NCI-H1092 treated with DMSO at 0.1 percent for 48 hours (cell line): ENCODE results near the gene GTF2IRD1.
"Not testable (repeated sequence)": the region's sequence is repeated elsewhere in the genome, so short reads cannot be mapped to it uniquely, and the experiment has no call there.

Experiments used
- DNase-seq: peaks from one replicate; lab custom pipeline; 2025; lab: John Stamatoyannopoulos, UW

Gene GTF2IRD1

DNA sequence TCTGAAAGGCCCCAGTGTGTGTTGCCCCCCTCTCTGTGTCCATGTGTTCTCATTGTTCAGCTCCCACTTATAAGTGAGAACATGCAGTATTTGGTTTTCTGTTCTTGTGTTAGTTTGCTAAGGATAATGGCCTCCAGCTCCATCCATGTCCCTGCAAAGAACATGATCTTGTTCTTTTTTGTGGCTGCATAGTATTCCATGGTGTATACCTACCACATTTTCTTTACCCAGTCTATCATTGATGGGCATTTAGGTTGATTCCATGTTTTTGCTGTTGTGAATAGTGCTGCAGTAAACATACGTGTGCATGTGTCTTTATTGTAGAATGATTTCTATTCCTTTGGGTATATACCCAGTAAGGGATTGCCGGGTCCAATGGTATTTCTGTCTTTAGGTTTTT, 37.8 kb downstream of the GTF2IRD1 start:
- DNase-seq: not testable (repeated sequence)

DNA sequence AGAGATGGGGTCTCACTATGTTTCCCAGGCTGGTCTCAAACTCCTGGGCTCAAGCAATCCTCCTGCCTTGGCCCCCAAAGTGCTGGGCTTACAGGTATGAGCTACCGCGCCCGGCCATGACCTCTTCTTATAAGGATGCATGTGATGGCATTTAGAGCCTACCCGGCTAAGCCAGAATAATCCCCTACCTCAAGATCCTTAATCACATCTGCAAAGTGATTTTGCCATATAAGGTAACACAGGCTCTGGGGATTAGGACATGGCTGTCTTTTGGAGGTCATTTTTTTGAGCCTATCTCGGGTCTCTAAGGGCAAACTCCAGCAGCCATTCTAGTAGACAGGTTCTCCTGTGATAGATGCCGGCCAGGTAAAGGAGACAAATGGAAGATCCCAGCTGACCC, 39.6 kb downstream of the GTF2IRD1 start:
- DNase-seq: no peak

DNA sequence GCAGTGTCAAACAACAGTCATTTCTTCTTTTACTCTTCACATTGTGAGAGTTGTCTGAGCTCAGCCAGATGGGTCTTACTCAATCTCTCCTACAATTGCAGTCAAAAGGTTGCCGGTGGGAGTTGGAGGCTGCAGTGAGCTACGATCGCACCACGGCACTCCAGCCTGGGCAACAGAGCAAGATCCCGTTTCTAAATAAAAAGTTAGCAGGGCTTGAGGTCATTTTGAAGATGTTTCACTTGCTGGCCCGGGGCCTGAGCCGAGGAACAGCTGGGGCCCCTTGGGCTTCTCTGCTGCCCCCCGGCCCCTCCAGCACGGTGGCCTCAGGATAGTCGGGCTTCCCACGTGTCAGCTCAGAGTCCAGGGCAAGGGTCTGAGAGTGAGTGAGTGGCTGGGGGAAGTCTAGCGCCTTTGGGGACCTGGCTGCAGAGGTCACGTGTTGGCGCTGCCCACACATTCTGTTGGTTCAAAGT, 40.4 kb downstream of the GTF2IRD1 start:
- no peak for DNase-seq

DNA sequence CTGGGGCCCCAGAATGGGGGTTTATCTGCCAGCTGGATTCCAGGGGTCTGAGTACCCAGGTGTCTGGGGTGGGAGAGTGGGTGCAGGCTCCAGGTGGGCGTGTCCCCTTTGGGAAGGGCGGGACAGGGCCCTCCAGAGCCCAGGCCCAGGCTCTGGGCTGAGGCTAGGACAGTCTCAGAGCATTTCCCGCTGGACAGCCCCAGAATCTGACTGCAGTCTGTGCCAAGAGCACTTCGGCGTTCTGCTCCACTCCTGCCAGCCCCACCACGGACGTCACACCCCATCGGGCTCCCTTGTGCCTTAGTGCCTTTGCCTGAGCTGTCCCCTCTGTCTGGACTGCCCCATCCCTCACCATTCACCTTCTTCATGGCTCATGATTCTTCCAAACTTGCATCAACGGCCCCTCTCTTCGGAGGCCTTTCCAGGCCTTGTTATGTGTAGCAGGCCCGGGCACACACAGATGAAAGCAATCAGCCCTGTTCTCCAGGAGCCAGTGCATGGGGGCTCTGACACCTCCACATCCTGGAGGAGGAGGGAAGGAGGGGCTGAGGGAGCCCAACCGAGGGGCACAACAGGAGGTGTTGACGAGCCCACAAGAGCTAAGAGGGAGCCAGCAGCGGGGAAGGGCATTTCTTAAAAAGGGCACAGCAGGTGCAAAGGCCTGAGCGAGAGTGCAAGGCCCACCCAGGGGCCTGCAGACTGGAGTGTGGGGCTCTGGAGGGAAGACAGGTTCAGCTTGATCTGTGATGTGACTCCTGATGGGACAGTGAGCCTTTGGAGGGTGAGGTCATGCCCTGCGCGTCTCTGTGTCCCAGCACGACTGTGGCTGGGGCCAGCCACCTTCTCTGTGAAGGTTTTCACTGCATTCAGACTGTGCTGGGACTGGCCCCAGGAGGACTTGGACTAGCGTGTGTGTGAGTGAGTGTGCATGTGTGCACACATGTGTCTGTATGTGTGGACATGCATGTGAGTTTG, 41.7 kb downstream of the GTF2IRD1 start:
- DNase-seq: no peak

DNA sequence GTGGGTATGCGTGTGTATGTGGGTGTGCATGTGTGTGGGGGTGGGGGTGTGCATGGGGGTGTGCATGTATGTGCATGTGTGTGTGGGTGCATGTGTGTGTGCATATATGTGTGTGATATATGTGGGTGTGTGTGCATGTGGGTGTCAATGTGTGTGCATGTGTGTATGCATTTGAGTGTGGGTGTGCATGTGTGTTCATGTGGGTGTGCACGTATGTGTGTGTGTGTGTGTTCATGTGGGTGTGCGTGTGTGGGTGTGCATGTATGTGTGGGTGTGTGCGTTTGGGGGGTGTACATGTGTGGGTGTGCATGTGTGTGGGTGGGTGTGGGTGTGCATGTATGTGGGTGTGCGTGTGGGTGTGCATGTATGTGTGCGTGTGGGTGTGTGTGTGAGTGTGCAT, 42.6 kb downstream of the GTF2IRD1 start:
- no peak for DNase-seq

DNA sequence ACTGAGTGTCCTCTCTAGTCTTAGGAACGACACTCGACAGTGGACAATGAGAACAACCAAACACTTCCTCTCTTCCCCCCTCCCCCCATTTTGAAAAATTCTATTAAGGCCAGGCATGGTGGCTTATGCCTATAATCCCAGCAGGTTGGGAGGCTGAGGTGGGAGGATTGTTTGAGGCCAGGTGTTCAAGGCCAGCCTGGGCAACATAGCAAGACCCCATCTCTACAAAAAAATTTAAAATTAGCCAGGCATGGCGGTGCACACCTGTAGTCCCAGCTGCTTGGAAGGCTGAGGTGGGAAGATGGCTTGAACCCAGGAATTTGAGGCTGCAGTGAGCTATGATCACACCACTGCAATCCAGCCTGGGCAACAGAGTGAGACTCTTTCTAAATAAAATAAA, 43.1 kb downstream of the GTF2IRD1 start:
- not testable (repeated sequence) for DNase-seq

DNA sequence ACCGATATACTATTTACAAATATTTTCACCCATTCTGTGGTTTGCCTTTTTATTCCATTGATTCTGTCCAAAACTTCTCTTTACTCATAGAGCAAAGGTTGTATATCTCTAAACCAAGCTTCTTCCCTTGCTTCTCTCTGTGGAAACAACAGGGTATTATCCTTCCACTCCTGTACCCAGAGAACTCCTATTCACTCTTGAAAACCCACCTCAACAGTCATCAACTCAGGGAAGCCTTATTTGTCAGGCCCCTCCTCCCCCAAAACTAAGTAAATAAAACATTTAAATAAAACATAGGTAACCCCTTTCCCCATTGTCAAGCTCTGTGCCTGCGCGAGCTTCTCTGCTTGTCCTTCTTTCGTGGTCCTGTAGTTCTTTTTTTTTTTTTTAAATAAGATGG, 44.6 kb downstream of the GTF2IRD1 start:
- DNase-seq: no peak

DNA sequence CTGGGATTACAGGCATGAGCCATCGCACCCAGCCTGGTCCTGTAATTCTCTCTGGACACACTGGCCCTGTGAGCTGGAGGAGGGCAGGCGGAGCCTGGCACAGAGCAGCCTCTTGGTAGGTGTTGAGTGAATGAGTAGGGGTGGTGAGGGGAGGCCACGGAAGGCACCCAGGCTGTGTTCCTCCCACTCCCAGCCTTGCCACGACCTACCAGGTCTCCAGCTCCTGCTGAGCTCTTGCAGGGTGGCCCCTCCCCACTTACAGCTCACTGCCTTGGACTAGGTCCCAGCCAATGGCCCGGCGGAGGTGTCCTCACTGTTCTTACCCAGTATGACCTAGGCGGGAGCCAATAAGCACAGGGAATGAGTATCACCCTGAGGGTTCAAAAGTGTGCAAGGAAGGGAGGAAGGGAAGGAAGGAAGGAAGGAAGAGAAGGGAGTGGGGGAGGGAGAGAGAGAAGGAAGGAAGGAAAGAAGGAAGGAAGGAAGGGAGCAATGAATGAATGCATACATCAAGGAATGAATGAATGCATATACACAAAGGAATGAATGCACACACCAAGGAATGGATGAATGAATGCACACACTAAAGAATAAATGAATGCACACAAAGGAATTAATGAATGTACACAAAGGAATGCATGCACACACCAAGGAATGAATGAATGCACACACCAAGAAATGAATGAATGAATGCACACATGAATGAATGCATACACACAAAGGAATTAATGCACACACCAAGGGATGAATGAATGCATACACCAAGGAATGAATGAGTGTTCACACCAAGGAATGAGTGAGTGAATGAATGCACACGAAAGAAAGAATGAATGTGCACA, 45.5 kb downstream of the GTF2IRD1 start:
- no peak for DNase-seq

DNA sequence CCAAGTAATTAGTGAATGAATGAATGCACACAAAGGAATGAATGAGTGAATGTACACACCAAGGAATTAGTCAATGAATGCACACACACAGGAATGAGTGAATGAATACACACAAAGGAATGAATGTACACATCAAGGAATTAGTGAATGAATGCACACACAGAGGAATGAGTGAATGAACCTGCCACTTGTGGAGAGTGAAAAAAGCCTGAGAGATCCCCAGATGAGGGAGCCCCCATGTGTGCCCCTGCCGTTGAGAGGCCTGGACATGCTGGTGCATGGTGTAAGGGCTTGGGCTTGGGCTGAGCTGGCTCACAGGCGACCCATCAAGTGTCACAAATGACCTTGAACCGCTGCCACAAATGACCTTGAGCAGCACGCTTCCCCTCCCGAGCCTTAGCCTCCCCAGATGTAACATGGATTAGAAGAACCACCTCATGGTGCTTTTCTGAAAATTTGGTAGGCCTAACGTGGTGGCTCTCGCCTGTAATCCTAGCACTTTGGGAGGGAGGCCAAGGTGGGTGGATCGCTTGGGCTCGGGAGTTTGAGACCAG, 46.2 kb downstream of the GTF2IRD1 start:
- no peak for DNase-seq

DNA sequence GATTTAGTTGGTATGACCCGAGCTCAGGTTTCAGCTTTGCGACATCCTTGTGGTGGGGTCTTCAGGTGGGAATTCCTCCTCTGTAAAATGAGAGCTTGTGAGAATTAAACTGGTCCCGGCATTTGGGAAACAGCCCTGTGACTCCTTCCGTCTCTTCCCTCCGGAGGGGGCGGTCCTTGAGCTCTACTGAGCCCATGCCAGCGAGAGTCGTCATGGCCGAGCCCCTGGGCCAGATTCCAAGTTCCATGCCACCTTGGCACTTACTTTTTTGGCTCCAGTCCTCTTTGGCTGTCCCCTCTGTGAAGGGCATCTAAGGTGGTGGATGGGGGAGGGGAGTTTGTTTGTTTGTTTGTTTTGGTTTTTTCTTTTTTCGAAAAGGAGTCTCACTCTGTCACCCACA, 47.6 kb downstream of the GTF2IRD1 start:
- peak; percentile 10 for DNase-seq

DNA sequence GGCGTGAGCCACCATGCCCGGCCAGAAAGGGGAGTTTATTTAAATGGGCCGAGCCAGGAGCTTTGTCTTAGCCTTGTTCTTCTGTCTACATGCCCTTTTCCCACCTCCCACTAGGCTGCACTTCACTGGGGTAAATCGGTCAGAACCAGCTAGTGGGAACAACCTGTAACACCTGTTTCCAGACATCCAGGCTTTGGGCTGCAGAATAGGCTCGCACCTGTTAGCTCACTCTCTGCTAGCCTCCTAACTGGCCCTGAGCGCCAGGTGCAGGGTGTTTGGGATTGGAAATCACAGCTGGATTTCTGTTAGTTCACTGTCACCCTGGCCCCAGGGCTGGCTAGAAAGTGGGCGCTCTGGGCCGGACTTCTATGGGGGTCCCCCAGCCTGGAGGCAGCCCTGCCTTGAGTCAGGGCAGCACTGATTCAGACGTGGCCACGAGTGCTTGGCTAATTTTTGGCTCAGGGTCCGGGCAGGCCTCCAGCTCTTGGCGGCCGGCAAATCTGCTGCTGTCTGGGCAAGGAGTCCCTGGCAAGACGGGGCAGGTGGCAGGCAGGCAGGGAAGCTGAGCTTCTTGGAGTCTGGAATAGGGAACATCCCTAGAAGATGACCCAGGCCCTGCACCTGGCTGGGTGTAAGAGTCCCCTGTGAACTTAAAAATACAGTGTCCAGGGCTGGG, 48.6 kb downstream of the GTF2IRD1 start:
- peak; percentile 70 for DNase-seq

DNA sequence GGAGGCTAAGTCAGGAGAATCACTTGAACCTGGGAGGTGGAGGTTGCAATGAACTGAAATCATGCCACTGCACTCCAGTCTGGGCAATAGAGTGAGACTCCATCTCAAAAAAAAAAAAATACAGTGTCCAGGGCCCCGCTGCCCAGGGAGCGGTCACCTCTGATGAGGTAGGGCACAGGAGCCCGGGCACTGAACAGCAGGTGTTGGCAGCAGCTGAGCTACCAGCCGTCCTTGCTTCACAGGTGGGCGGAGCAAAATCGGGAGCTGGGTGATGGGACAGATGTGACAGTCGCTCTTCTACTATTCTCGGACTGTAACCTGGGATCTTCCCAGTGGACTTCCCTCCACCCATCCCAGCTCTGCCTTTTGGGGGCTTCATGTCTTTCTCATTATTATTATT, 49.4 kb downstream of the GTF2IRD1 start:
- no peak for DNase-seq

DNA sequence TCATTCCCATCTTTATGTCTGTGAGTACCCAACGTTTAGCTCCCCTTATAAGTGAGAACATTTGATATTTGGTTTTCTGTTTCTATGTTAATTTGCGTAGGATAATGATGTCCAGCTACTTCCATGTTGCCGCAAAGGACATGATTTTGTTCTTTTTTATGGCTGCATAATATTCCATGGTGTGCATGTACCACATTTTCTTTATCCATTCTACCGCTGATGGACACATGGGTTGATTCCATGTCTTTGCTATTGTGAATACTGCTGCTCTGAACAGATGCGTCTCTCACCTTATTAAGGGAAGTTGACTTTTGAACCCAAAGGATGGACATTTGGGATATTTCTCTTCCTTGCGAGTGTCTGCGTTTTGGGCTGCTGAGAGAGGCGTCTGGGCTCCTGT, 50.2 kb downstream of the GTF2IRD1 start:
- no peak for DNase-seq

DNA sequence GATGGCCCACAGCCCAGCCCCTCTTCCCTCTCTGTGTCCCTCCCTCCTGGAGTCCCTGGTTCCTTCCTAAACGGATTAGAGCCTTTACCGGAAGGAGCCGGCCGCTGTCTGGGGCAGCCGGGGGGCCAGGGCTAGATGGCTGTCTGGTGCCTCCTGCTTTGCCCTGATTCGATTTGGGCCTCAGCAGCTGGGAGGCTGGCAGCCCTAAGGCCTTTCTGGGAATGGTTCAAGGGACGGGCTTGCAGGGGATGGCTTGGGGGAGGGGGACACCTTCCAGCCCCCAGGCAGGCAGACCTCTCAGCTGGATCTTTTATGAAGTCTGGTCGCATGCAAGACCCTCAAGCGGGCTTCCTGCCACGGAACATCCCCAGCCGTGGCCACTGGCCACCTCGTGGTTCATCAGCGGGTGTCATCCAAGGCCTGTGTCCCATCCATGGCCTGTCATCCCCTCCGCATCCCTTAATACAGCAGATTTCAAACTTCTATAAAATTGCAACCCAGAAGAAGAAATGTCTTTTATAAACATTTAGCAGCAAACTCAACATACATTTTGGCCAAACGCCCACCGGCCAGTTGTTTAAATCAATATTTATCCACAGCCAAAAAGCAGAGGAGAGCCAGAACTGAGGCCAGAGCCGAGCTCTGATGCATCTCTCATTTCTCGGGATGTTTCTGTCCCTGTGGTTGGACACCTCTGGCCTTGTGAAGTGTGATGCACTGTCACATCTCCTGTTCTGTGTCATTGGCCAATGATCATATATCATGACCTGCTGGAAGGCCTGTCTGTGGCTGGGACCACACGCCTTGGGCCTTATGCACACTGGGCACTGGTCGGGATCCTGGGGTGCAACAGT, 52.0 kb downstream of the GTF2IRD1 start:
- DNase-seq: no peak

DNA sequence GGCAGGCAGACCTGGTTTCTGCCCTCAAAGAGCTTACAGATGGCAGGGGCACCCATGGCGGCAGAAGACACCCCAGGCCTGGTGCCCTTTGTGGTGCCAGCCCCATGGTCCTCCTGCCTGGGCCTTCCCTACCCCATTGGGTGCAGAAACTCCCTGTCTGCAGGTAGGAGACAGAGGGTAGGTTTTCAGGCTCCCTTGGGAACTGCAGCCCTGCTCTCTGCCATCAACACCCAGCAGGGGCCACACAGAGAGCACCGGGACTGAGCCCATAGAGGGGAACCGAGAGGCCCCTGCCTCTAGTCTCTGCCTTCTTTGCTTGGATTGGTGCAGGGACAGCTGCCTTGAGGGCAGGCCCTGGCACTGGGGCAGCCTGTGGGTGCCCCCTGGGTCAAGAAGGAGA, 52.6 kb downstream of the GTF2IRD1 start:
- no peak for DNase-seq

DNA sequence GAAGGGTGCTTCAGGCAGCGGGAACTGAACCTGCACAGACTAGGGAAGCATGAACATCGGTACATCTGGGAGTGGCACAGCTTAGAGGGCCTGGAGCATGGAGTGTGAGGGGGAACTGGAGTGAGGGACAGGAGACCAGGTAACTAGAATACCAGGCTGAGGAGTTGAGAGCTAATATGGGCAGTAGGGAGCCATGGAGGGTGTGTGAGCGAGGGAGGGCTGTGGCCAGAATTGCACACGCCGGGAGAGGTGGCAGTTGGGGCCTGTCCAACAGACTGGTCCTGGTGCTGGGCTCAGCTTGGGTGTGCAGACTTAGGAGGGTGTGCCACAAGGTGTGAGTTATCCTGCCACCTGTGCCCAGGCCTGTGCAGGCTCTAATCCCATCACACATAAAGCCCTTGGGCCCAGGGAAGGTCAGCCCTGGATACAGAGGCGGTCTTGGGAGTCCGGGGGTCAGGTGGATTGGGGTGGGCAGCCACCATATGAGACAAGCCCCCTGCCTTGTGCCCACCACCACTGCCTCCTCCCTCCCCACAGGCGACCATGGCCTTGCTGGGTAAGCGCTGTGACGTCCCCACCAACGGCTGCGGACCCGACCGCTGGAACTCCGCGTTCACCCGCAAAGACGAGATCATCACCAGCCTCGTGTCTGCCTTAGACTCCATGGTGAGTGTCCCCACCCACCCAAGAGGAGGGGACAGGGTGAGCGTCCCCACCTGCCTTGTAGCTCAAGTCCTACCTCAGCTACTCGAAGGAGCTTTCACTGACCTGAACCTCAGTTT, 54.0 kb downstream of the GTF2IRD1 start:
- DNase-seq: no peak

DNA sequence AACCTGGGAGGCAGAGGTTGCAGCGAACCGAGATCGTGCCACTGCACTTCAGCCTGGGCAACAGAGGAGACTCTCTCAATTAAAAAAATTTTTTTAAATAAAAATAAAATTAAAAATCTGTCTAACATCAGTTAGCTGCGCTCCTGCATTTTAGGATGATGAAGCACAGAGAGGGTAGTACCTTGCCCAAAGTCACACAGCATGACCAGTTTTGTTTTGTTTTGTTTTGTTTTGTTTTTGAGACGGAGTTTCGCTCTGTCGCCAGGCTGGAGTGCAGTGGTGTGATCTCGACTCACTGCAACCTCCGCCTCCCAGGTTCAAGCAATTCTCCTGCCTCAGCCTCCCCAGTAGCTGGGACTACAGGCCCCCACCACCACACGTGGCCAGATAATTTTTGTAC, 55.7 kb downstream of the GTF2IRD1 start:
- DNase-seq: not testable (repeated sequence)

DNA sequence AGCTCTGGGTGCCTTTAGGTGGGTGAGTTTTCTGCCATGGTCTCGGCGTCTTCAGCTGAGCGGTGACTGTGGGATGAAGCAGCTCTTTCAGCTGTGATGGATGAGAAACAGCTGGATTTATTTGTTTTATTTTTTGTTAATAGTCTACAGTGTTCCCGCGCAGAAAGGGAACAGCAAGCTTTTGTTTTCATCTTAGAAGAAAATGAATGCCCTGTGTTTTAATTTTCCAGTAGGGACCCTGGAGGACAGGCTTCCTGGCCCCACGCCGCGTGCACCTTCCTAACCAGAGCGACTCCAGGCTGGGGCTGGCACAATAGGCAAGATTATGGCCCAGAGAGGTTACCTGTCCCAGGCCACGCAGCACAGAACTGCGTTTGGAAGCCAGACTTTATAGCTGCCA, 57.6 kb downstream of the GTF2IRD1 start:
- no peak for DNase-seq

DNA sequence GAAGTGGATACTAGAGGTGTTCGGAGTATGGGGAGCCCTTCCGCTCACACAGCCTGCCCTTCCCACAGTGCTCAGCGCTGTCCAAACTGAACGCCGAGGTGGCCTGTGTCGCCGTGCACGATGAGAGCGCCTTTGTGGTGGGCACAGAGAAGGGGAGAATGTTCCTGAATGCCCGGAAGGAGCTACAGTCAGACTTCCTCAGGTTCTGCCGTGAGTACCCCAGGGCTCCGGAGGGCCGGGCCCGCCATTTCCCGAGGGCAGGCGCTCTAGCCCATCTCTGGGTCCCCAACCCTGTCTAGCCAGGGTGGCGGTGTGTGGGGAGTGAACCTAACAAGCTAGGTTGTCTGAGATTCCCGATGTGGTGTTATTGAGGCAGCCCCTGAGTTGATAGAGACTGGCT, 59.1 kb downstream of the GTF2IRD1 start:
- DNase-seq: no peak

DNA sequence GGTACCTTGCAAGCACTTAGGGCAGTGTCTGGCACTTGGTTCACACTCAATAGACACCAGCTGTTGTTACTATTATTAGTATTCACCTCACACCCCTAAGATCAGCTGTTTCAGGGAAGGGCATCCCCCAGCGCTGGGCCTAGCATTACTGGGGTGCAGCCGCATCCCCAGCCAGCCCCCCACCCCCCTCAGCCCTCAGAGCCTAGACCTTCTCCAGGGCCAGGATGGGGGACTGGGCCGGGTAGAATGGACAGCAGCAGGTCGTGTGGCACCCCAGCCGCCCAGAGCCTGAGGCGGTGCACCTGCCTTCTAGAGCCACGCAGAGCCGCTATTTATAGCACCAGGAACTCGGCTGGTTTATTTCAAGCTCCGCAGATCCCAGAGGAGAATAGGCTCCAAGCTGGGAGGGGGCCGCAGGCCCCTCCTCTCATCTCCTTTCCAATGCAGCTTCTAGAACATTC, 60.5 kb downstream of the GTF2IRD1 start:
- DNase-seq: peak; percentile 67
